ENCODE data around the gene CUX1.
A peak's percentile ranks its signal among the peaks of the same experiment; 100 is the strongest.

The CUX1 gene

GRCh38 chr7:102261451-102261850 lies 444.0 kb downstream of the CUX1 start:
- DNase-seq, result no peak

GRCh38 chr7:102262546-102262945 lies 445.1 kb downstream of the CUX1 start:
- DNase-seq, result no peak

- no peak for DNase-seq
Observed at GRCh38 chr7:102264367-102264891, 447.0 kb downstream of the CUX1 start.

GRCh38 chr7:102266541-102266940 lies 449.1 kb downstream of the CUX1 start:
- no peak for DNase-seq

GRCh38 chr7:102268635-102269034 lies 451.2 kb downstream of the CUX1 start:
- no peak for DNase-seq

- no peak for DNase-seq
Observed at GRCh38 chr7:102270178-102270887, 452.9 kb downstream of the CUX1 start.

GRCh38 chr7:102271158-102271798 lies 453.9 kb downstream of the CUX1 start:
- no peak for DNase-seq

GRCh38 chr7:102272075-102272916 lies 454.9 kb downstream of the CUX1 start:
- DNase-seq, result peak; percentile 6 to 63

- no peak for DNase-seq
Observed at GRCh38 chr7:102272917-102273748, 455.7 kb downstream of the CUX1 start.

GRCh38 chr7:102273749-102274712 lies 456.6 kb downstream of the CUX1 start:
- no peak for DNase-seq

- DNase-seq, result no peak
Observed at GRCh38 chr7:102275123-102275703, 457.8 kb downstream of the CUX1 start.

- DNase-seq, result no peak
Observed at GRCh38 chr7:102277901-102278300, 460.5 kb downstream of the CUX1 start.

- peak; percentile 27 to 70 for DNase-seq
Observed at GRCh38 chr7:102279537-102280400, 462.3 kb downstream of the CUX1 start.

- DNase-seq, result no peak
Observed at GRCh38 chr7:102280521-102280920, 463.1 kb downstream of the CUX1 start.

GRCh38 chr7:102281785-102282184 lies 464.4 kb downstream of the CUX1 start:
- DNase-seq, result no peak

GRCh38 chr7:102282465-102283362 lies 465.3 kb downstream of the CUX1 start:
- DNase-seq, result no peak

GRCh38 chr7:102283477-102284189 lies 466.2 kb downstream of the CUX1 start:
- DNase-seq, result no peak

- DNase-seq, result no peak
Observed at GRCh38 chr7:102284399-102284798, 467.0 kb downstream of the CUX1 start.

Data from NCI-H446 (cell line).